HepG2 (cell line): ENCODE data around the gene CFI. TPM values are rescaled to one million over a fixed set of nuclear protein-coding genes. Genes with fewer than 3 reads are reported as not detected.

Experiments
- ELF3 ChIP-seq: IDR thresholded peaks from 2 replicates; pipeline ENCODE4 v1.6.1; 2016; ENCODE audit warnings: missing genetic modification reagents, missing compliant biosample characterization
- FOSL1 ChIP-seq: sonication (generic); formaldehyde crosslinking; IDR thresholded peaks from 2 replicates; pipeline ENCODE4 v1.9.0; 2021; ENCODE audit warnings: missing genetic modification reagents, borderline replicate concordance
- NFAT5 ChIP-seq: sonication (generic); formaldehyde crosslinking; IDR thresholded peaks from 2 replicates; pipeline ENCODE4 v1.4.0; 2020; ENCODE audit warnings: missing genetic modification reagents
- RAD21 ChIP-seq: fragments of 450-650 bp; formaldehyde crosslinking; IDR thresholded peaks from 2 replicates; pipeline ENCODE4 v1.5.0; 2020; ENCODE audit warnings: mild to moderate bottlenecking
- RBM39 ChIP-seq: fragments of 200-400 bp; formaldehyde crosslinking; IDR thresholded peaks from one replicate; pipeline ENCODE4 v1.6.1; 2018; ENCODE audit warnings: antibody characterized with exemption, mild to moderate bottlenecking, low read depth, low read length; ENCODE audit not compliant: poor library complexity, severe bottlenecking
- RFX5 ChIP-seq: IDR thresholded peaks from 2 replicates; pipeline ENCODE4 v1.6.1; 2011; ENCODE audit warnings: low read depth, low read length, improper control_type of control experiment
- SP2 ChIP-seq: sonication (generic); formaldehyde crosslinking; IDR thresholded peaks from 2 replicates; pipeline ENCODE4 v1.5.1; 2020; ENCODE audit warnings: mild to moderate bottlenecking, missing genetic modification reagents
- SRY ChIP-seq: sonication (generic); formaldehyde crosslinking; IDR thresholded peaks from 2 replicates; pipeline ENCODE4 v1.8.0; 2022; ENCODE audit warnings: mild to moderate bottlenecking, missing genetic modification reagents
- YY1 ChIP-seq: IDR thresholded peaks from 2 replicates; pipeline ENCODE4 v1.6.1; 2011; ENCODE audit warnings: low read length, low read depth, moderate library complexity, mild to moderate bottlenecking; ENCODE audit not compliant: insufficient read depth, insufficient replicate concordance
- ZBTB38 ChIP-seq: sonication (generic); formaldehyde crosslinking; IDR thresholded peaks from 2 replicates; pipeline ENCODE4 v1.5.1; 2020; ENCODE audit warnings: mild to moderate bottlenecking, missing genetic modification reagents
- ZNF17 ChIP-seq: sonication (generic); formaldehyde crosslinking; IDR thresholded peaks from 2 replicates; pipeline ENCODE4 v1.5.0; 2020; ENCODE audit warnings: mild to moderate bottlenecking, missing genetic modification reagents
- ZNF318 ChIP-seq: sonication (generic); formaldehyde crosslinking; IDR thresholded peaks from 2 replicates; pipeline ENCODE4 v1.4.0; 2020; ENCODE audit warnings: mild to moderate bottlenecking, missing genetic modification reagents
- ZNF746 ChIP-seq: sonication (generic); formaldehyde crosslinking; IDR thresholded peaks from 2 replicates; pipeline ENCODE4 v1.8.0; 2022; ENCODE audit warnings: mild to moderate bottlenecking, missing genetic modification reagents
- ZNF792 ChIP-seq: IDR thresholded peaks from 2 replicates; pipeline ENCODE4 v1.6.1; 2016
- polyA plus RNA-seq, 8 experiments: library from polyadenylated mRNA; depleted of rRNA in 3 of 8; stranded (reverse) in 7 of 8; unstranded in 1 of 8; fragments of >200 nt; fragmentation: Illumina TruSeq in 4 of 8; extraction: Trizol in 4 of 8; gene quantifications; 2 replicates each; pipeline versions ENCODE4 v1.2.1 to v1.2.3, GENCODE V29; 2011 to 2016; ENCODE audit warnings: low read depth in 4 of 8, missing spikeins in 1 of 8, mixed read lengths in 1 of 8; ENCODE audit not compliant: insufficient read depth in 1 of 8
- total RNA-seq, 5 experiments: library from RNA; depleted of rRNA; stranded (reverse); fragments of >200 nt; fragmentation: Illumina TruSeq; extraction: Trizol; gene quantifications; 2 replicates each; pipeline ENCODE4 v1.2.3, GENCODE V29; 2016; ENCODE audit warnings: low read depth in 1 of 5
- TF ChIP-seq, protein P1 (sequence below): IDR thresholded peaks from 2 replicates; pipeline ENCODE4 v1.6.1; 2016; ENCODE audit warnings: mild to moderate bottlenecking, missing biosample characterization, missing genetic modification reagents

Gene CFI
- total and polyA plus RNA-seq, 2 of the 13 experiments (the other 11 are each of a cell fraction or from before 2014, with no cell fraction given): 284 to 337 TPM

GRCh38 chr4:109815151-109816081 is 13.6 kb upstream of the CFI start, which contains the start of gene GAR1 (continued):
- TF ChIP-seq ZNF318 (CRISPR knock-in tag): no peak
- no peak for TF ChIP-seq ZNF746 (CRISPR knock-in tag)
- 0 out of 2 replicates have a peak, but pooled peaks have one; percentile 30 for TF ChIP-seq RAD21 (CRISPR knock-in tag)
- peak; percentile 42 for TF ChIP-seq YY1
- 0 out of 2 replicates have a peak, but pooled peaks have one; percentile 52 for TF ChIP-seq ZBTB38 (CRISPR knock-in tag)
- TF ChIP-seq SRY (CRISPR knock-in tag): peak; percentile 69; the same call in 1 of the 2 replicates
- peak; percentile 87 for TF ChIP-seq ELF3 (CRISPR knock-in tag)
- peak; percentile 68 for TF ChIP-seq SP2 (CRISPR knock-in tag)
- no peak for TF ChIP-seq NFAT5
- no peak; the same call in none of the 2 replicates for TF ChIP-seq ZNF792 (CRISPR knock-in tag)
- TF ChIP-seq RFX5: peak; percentile 65
- no peak for TF ChIP-seq FOSL1 (CRISPR knock-in tag)
- TF ChIP-seq, protein P1, sequence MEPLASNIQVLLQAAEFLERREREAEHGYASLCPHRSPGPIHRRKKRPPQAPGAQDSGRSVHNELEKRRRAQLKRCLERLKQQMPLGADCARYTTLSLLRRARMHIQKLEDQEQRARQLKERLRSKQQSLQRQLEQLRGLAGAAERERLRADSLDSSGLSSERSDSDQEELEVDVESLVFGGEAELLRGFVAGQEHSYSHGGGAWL (CRISPR knock-in tag): peak; percentile 90; the same call in 1 of the 2 replicates
- TF ChIP-seq ZNF17 (CRISPR knock-in tag): no peak
- TF ChIP-seq RBM39: no peak
